ENCODE measurements around the gene KLHL34.

GRCh38 chrX:21666252-21666651 lies 8.1 kb upstream of the KLHL34 start:
- TF ChIP-seq, protein P1, sequence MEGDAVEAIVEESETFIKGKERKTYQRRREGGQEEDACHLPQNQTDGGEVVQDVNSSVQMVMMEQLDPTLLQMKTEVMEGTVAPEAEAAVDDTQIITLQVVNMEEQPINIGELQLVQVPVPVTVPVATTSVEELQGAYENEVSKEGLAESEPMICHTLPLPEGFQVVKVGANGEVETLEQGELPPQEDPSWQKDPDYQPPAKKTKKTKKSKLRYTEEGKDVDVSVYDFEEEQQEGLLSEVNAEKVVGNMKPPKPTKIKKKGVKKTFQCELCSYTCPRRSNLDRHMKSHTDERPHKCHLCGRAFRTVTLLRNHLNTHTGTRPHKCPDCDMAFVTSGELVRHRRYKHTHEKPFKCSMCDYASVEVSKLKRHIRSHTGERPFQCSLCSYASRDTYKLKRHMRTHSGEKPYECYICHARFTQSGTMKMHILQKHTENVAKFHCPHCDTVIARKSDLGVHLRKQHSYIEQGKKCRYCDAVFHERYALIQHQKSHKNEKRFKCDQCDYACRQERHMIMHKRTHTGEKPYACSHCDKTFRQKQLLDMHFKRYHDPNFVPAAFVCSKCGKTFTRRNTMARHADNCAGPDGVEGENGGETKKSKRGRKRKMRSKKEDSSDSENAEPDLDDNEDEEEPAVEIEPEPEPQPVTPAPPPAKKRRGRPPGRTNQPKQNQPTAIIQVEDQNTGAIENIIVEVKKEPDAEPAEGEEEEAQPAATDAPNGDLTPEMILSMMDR (IDR thresholded peaks at IDR 0.05; ENCODE audit: low read length): no peak
- no peak for TF ChIP-seq EZH2 (IDR thresholded peaks at IDR 0.05; ENCODE audit: borderline replicate concordance, low read length)
